Right lobe of liver (tissue), 4 donors: Measurements from ENCODE around the gene GPR87.

Source experiments
- POLR2A ChIP-seq: fragments of 450-650 bp; IDR thresholded peaks from one replicate; pipeline ENCODE4 v1.6.1; 2017; ENCODE audit warnings: antibody characterized with exemption, mild to moderate bottlenecking
- TF ChIP-seq, protein P1 (sequence below), 4 donors: fragments of 200-600 bp in 3 of 4; fragments of 450-650 bp in 1 of 4; IDR thresholded peaks; one replicate each; pipeline versions ENCODE4 v1.5.1 to v1.8.0; 2016 to 2022; ENCODE audit warnings: antibody characterized with exemption in 4 of 4, mild to moderate bottlenecking in 2 of 4
- donor health status: DM: no; HTN: no; CAD: no.
- donor health status: DM: no; HTN: no; CAD: no.
- donor health status: DM: no; HTN: yes; CAD: no.

DNA sequence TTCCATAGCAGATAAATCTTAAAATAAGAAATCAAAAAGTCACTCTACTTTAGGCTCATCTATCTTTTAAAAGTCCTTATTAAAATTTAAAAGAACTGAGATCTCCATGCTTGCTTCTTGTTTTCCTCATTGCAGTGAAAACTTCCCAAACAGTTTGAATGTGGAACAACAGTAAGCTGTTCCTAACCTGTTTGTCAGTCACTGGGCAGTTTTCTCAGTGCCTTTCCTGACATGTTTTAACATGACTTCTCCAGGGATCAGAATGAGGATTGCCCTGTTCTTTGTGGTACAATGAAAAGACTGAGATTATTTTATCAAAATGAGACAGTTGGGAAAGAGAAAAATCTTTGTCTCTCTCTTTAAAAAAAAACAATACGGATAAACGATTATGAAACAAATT is 774 bp downstream of the GPR87 start:
- TF ChIP-seq, protein P1, sequence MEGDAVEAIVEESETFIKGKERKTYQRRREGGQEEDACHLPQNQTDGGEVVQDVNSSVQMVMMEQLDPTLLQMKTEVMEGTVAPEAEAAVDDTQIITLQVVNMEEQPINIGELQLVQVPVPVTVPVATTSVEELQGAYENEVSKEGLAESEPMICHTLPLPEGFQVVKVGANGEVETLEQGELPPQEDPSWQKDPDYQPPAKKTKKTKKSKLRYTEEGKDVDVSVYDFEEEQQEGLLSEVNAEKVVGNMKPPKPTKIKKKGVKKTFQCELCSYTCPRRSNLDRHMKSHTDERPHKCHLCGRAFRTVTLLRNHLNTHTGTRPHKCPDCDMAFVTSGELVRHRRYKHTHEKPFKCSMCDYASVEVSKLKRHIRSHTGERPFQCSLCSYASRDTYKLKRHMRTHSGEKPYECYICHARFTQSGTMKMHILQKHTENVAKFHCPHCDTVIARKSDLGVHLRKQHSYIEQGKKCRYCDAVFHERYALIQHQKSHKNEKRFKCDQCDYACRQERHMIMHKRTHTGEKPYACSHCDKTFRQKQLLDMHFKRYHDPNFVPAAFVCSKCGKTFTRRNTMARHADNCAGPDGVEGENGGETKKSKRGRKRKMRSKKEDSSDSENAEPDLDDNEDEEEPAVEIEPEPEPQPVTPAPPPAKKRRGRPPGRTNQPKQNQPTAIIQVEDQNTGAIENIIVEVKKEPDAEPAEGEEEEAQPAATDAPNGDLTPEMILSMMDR (IDR thresholded peaks at IDR 0.05): no peak
- no peak for TF ChIP-seq POLR2A
